ENCODE measurements around the gene TTC29.
"Not testable (repeated sequence)": the region's sequence is repeated elsewhere in the genome, so short reads cannot be mapped to it uniquely, and the experiment has no call there.

TTC29 gene

GRCh38 chr4:146855761-146856160 lies 89.9 kb downstream of the TTC29 start:
- FAIRE-seq (no peak), DNase-seq (ENCODE audit: insufficient read length) (no peak)
- no peak for TF ChIP-seq TAF1 (IDR thresholded peaks at IDR 0.05; ENCODE audit: borderline replicate concordance, low read depth, low read length)
- no peak for TF ChIP-seq POLR2AphosphoS5 (IDR thresholded peaks at IDR 0.05; ENCODE audit: low read depth, low read length)

DNA sequence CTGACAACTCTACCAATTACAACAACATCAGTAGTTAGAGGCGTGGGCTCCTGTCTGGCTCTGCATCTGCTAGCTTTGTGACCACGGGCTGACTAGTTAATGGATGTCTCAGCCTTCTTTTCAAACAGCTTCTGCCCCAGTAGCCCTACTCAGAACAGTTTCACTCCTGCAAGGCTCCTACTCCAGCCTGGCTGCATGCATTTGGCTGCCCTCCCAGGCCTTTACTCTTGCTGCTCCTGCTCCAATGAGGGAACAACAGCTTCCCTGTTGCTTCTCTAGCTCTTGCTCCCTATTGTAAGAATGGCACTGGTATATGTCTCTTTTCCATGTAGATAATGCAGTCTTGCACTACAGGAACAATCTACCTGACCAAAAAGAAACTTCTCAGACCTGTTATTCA lies 93.3 kb downstream of the TTC29 start:
- FAIRE-seq, result no peak
- no peak for DNase-seq (ENCODE audit: insufficient read length)
- no peak for TF ChIP-seq TAF1 (IDR thresholded peaks at IDR 0.05; ENCODE audit: borderline replicate concordance, low read depth, low read length)
- no peak for TF ChIP-seq POLR2AphosphoS5 (IDR thresholded peaks at IDR 0.05; ENCODE audit: low read depth, low read length)
- TF ChIP-seq POLR2A (IDR thresholded peaks at IDR 0.05; ENCODE audit: low read depth, low read length), result no peak

GRCh38 chr4:146847345-146847744 lies 98.3 kb downstream of the TTC29 start:
- no peak for FAIRE-seq
- no peak for TF ChIP-seq POLR2A (IDR thresholded peaks at IDR 0.05; ENCODE audit: low read depth, low read length)
- TF ChIP-seq TAF1 (IDR thresholded peaks at IDR 0.05; ENCODE audit: borderline replicate concordance, low read depth, low read length), result no peak
- no peak for TF ChIP-seq POLR2AphosphoS5 (IDR thresholded peaks at IDR 0.05; ENCODE audit: low read depth, low read length)
- no peak for DNase-seq (ENCODE audit: insufficient read length)

DNA sequence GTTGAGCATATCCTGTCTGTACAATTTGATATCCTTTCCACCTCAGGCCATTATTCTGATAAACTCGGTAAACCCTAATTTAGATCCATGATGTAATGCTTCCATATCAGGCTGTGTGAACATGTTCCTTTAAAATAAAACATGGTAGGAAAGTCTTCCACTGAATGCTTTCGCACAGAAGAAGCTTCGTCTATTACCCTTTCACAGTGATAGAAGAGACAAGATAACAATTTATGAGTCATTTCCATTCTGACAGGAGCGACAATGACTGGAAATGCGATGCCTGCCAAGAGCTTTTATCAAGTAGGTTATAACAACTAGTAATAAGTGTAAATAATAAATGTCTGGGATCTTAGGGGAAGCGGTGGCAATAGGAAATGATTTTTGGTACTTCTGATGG lies 98.8 kb downstream of the TTC29 start:
- FAIRE-seq (no peak), DNase-seq (ENCODE audit: insufficient read length) (no peak)
- no peak for TF ChIP-seq POLR2A (IDR thresholded peaks at IDR 0.05; ENCODE audit: low read depth, low read length)
- TF ChIP-seq TAF1 (IDR thresholded peaks at IDR 0.05; ENCODE audit: borderline replicate concordance, low read depth, low read length), result no peak
- no peak for TF ChIP-seq POLR2AphosphoS5 (IDR thresholded peaks at IDR 0.05; ENCODE audit: low read depth, low read length)

DNA sequence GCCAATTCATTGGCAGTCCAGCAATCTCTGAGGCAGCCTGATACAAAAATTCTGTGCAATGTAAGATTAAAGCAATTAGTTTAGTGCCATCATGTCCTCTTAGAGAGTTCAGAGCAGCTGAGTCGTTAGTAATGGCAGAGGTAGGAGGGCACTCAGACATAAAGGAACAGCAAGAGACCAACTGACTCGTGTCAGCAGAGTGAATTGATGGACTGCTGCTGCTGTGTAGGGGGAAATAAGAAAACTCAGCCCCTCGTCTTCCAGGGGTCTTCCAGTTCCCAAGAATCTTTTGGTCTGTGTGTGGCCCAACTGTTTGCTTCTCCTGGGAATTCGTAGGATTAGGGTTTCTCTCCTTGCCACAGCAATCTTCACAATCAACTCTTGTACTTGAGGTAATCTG lies 100.9 kb downstream of the TTC29 start:
- TF ChIP-seq POLR2A (IDR thresholded peaks at IDR 0.05; ENCODE audit: low read depth, low read length) (no peak), POLR2AphosphoS5 (IDR thresholded peaks at IDR 0.05; ENCODE audit: low read depth, low read length) (no peak), TAF1 (IDR thresholded peaks at IDR 0.05; ENCODE audit: borderline replicate concordance, low read depth, low read length) (no peak)
- FAIRE-seq (no peak), DNase-seq (ENCODE audit: insufficient read length) (no peak)

- no peak for FAIRE-seq
- no peak for DNase-seq (ENCODE audit: insufficient read length)
- no peak for TF ChIP-seq POLR2A (IDR thresholded peaks at IDR 0.05; ENCODE audit: low read depth, low read length)
- no peak for TF ChIP-seq POLR2AphosphoS5 (IDR thresholded peaks at IDR 0.05; ENCODE audit: low read depth, low read length)
- no peak for TF ChIP-seq TAF1 (IDR thresholded peaks at IDR 0.05; ENCODE audit: borderline replicate concordance, low read depth, low read length)
These were observed 102.8 kb downstream of the TTC29 start for GRCh38 chr4:146842876-146843275.

DNA sequence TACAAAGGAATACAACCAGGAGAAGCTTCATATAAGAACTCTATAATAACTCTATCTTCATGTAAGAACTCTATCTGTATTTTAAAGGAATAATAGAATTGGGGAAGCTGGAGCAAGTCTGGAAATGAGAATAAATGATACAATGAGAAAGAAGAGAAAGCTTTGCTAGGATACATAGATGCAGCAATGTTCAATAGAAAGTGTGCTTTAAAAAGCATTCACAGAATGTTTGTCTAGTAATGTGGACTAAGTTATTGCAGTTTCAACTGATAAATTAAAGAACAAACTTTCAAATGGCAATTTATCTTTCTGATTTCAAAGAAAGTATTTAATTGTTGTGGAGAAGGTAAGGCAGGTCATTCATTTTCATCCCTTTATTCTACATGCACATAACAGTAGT lies 104.9 kb downstream of the TTC29 start:
- no peak for FAIRE-seq
- DNase-seq (ENCODE audit: insufficient read length), result no peak
- TF ChIP-seq POLR2A (IDR thresholded peaks at IDR 0.05; ENCODE audit: low read depth, low read length), result no peak
- no peak for TF ChIP-seq TAF1 (IDR thresholded peaks at IDR 0.05; ENCODE audit: borderline replicate concordance, low read depth, low read length)
- no peak for TF ChIP-seq POLR2AphosphoS5 (IDR thresholded peaks at IDR 0.05; ENCODE audit: low read depth, low read length)

- FAIRE-seq (no peak), DNase-seq (ENCODE audit: insufficient read length) (no peak)
- TF ChIP-seq POLR2AphosphoS5 (IDR thresholded peaks at IDR 0.05; ENCODE audit: low read depth, low read length) (no peak), POLR2A (IDR thresholded peaks at IDR 0.05; ENCODE audit: low read depth, low read length) (no peak), TAF1 (IDR thresholded peaks at IDR 0.05; ENCODE audit: borderline replicate concordance, low read depth, low read length) (no peak)
These were observed 110.6 kb downstream of the TTC29 start for GRCh38 chr4:146835096-146835495.

DNA sequence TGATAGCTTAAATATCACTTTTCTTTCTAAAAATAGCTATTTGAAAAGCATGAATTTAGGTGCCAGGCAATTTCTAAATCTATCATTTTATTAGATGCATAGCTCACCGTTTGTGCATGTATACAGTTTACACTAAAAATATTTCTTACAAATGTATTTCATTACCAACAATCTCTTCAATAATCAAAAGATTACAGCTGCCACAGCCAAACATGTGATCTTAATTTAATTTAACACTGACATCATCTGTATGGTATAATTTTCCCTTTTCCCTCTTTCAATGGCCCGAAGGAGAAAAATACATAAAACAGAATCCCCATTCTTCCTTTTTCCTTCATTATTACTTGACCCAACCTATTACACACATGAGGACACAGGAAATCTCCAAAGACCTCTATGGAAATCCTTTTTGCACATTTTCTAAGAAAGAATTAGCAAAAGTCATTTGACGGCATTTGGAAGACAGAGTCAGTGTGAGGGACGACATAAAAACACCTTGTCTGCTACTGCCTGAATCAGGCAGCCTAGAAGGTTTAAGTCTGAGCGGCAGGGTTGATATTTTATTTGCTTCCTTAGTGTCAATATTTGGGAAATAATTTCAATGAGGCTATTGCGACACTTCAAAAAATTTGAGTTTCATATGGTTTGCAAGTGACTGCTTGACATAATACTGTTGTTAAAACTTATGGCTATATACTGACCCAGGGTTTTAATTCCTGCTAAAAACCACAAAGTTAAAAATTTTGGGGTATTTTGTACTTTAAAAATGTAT lies 111.2 kb downstream of the TTC29 start:
- TF ChIP-seq TAF1 (IDR thresholded peaks at IDR 0.05; ENCODE audit: borderline replicate concordance, low read depth, low read length) (no peak), POLR2A (IDR thresholded peaks at IDR 0.05; ENCODE audit: low read depth, low read length) (no peak), POLR2AphosphoS5 (IDR thresholded peaks at IDR 0.05; ENCODE audit: low read depth, low read length) (no peak)
- no peak for DNase-seq (ENCODE audit: insufficient read length)
- no peak for FAIRE-seq

GRCh38 chr4:146833530-146833929 lies 112.1 kb downstream of the TTC29 start:
- no peak for FAIRE-seq
- TF ChIP-seq TAF1 (IDR thresholded peaks at IDR 0.05; ENCODE audit: borderline replicate concordance, low read depth, low read length), result no peak
- no peak for DNase-seq (ENCODE audit: insufficient read length)

DNA sequence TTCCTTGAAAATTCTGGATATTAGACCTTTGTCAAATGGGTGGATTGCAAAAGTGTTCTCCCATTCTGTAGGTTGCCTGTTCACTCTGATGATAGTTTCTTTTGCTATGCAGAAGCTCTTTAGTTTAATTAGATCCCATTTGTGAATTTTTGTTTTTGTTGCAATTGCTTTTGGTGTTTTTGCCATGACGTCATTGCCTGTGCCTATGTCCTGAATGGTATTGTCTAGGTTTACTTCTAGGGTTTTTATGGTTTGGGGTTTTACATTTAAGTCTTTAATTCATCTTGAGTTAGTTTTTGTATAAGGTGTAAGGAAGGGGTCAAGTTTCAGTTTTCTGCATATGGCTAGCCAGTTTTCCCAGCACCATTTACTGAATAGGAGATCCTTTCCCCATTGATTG lies 122.7 kb downstream of the TTC29 start:
- DNase-seq (ENCODE audit: insufficient read length), result not testable (repeated sequence)

DNA sequence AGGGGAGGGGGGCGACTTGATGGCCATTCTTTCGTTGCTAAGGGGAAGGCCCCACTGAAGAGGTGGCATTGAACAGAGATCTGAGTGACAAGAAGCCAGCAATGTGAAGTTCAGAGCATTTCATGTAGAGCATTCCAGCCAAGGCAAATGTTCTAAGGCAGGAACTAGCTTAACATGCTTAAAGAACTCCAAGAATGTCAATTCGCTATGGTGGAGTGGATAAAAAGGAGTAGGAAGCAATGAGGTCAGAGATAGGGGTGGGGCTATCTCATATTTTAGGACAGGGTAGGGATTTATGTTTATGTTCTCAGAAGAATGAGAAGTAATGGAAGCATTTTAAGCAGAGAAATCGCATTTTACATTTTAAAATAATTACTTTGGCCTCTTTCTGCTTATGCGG lies 130.9 kb downstream of the TTC29 start:
- DNase-seq (ENCODE audit: insufficient read length) (no peak), FAIRE-seq (no peak)
- no peak for TF ChIP-seq POLR2AphosphoS5 (IDR thresholded peaks at IDR 0.05; ENCODE audit: low read depth, low read length)
- no peak for TF ChIP-seq TAF1 (IDR thresholded peaks at IDR 0.05; ENCODE audit: borderline replicate concordance, low read depth, low read length)
- TF ChIP-seq POLR2A (IDR thresholded peaks at IDR 0.05; ENCODE audit: low read depth, low read length), result no peak

More for the DNA sequence above, 122.7 kb downstream of the TTC29 start:
- FAIRE-seq, result not testable (repeated sequence)

DNA sequence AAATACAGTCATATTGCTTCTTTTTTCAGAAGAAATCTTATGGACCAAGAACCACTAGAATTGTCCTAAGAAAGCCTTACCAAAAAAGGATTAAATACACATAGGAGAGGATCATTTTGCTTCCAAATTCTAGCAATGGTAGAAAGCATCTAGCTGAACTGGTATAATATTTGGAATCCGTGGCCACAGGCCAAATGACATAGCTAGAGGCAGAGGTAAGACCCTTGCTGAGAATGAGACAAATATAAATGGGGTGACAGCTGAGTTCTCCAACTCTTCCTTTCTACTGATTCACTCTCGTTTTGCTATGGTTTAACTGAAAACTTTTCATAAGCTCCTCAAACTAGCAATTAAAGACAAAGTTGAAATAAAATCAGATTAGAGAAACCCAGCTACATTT lies 150.0 kb downstream of the TTC29 start:
- FAIRE-seq (no peak), DNase-seq (ENCODE audit: insufficient read length) (no peak)
- TF ChIP-seq POLR2A (IDR thresholded peaks at IDR 0.05; ENCODE audit: low read depth, low read length) (no peak), POLR2AphosphoS5 (IDR thresholded peaks at IDR 0.05; ENCODE audit: low read depth, low read length) (no peak), TAF1 (IDR thresholded peaks at IDR 0.05; ENCODE audit: borderline replicate concordance, low read depth, low read length) (no peak)
